Keratinocyte (primary cell): ENCODE data around the gene DIS3L2.

Source experiments
- EZH2 ChIP-seq: IDR thresholded peaks from one replicate; pipeline ENCODE4 v1.6.1; 2012; ENCODE audit warnings: inconsistent platforms, mild to moderate bottlenecking, low read length, moderate library complexity
- TF ChIP-seq, protein P1 (sequence below), 3 experiments: IDR thresholded peaks in 1 of 3; conservative IDR thresholded peaks in 1 of 3; optimal IDR thresholded peaks in 1 of 3; 2 replicates in 2 of 3; 3 replicates in 1 of 3; pipeline versions ENCODE3 to v1.5.1; 2011; ENCODE audit warnings: low read length in 3 of 3, mild to moderate bottlenecking in 3 of 3, moderate library complexity in 2 of 3, control low read depth in 1 of 3, inconsistent platforms in 1 of 3; ENCODE audit not compliant: insufficient read depth in 2 of 3; ENCODE audit errors: extremely low read depth in 1 of 3

DNA sequence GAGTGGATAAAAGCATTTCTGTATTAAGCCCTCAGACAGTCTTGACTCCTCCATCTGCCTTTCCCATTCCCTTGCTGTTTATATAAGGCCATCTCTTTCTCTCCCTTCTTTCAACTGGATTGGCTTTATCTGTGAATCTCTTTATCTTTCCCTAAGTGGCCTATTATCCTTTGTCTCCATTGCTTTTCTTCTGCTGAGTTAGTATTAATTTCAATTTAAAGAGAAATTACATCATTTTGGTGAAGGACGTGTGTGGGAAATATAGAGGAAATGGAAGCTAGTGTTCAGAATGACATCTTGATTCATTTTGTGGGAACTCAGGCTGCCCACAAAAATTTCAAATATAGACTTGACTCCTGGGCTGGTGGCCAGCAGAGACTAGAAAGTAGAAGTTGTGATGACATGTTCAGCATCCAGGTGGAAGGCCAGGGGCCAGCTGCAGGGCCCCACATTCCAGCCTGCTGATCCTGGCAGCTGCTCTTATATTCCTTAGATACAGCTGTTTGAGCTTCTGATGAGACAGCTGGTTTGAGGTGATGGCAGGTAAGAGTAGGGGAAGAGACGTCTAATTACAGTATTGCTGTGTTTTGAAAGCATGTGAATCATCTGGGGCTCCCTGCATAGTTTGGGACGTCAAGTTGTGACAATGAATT, 52.3 kb downstream of the DIS3L2 start:
- no peak for TF ChIP-seq EZH2
- TF ChIP-seq, protein P1, sequence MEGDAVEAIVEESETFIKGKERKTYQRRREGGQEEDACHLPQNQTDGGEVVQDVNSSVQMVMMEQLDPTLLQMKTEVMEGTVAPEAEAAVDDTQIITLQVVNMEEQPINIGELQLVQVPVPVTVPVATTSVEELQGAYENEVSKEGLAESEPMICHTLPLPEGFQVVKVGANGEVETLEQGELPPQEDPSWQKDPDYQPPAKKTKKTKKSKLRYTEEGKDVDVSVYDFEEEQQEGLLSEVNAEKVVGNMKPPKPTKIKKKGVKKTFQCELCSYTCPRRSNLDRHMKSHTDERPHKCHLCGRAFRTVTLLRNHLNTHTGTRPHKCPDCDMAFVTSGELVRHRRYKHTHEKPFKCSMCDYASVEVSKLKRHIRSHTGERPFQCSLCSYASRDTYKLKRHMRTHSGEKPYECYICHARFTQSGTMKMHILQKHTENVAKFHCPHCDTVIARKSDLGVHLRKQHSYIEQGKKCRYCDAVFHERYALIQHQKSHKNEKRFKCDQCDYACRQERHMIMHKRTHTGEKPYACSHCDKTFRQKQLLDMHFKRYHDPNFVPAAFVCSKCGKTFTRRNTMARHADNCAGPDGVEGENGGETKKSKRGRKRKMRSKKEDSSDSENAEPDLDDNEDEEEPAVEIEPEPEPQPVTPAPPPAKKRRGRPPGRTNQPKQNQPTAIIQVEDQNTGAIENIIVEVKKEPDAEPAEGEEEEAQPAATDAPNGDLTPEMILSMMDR (optimal IDR thresholded peaks at IDR 0.05 in 1 of 3, IDR thresholded peaks at IDR 0.05 in 1 of 3, conservative IDR thresholded peaks at IDR 0.05 in 1 of 3; ENCODE audit: extremely low read depth in 1 of 3, insufficient read depth in 2 of 3, low read length in 3 of 3), result no peak
